Prostate gland (tissue), 2 donors: Measurements from ENCODE around the gene OR10G6. TPM values are rescaled to one million over a fixed set of nuclear protein-coding genes. Genes with fewer than 3 reads are reported as not detected.

Source experiments
- DNase-seq: peaks from one replicate; pipeline ENCODE4 v3.0.0-alpha.2; 2019; ENCODE audit warnings: low spot score
- H3K27ac ChIP-seq, 2 donors: fragments of 200-600 bp; sonication (generic); 2 replicates each; pipeline ENCODE4 v1.5.1; 2017 to 2019
- H3K27me3 ChIP-seq: fragments of 200-600 bp; sonication (generic); replicated peaks from 2 replicates; pipeline ENCODE4 v1.5.1; 2019; ENCODE audit not compliant: insufficient read depth
- H3K36me3 ChIP-seq, 2 donors: fragments of 200-600 bp; sonication (generic); 1 replicate in 1 of 2; 2 replicates in 1 of 2; pipeline versions ENCODE4 v1.5.1 to v1.8.1; 2017 to 2019
- H3K4me1 ChIP-seq: fragments of 200-600 bp; sonication (generic); replicated peaks from 2 replicates; pipeline ENCODE4 v1.5.1; 2019
- H3K4me3 ChIP-seq, 2 donors: fragments of 200-600 bp; sonication (generic); 2 replicates each; pipeline ENCODE4 v1.5.1; 2017 to 2019
- H3K9me3 ChIP-seq: fragments of 200-600 bp; sonication (generic); 2 replicates; pipeline ENCODE4 v1.5.1; 2017
- POLR2A ChIP-seq: fragments of 450-650 bp; IDR thresholded peaks from one replicate; pipeline ENCODE4 v1.6.1; 2016; ENCODE audit warnings: antibody characterized with exemption, mild to moderate bottlenecking
- POLR2AphosphoS5 ChIP-seq: sonication (generic); formaldehyde crosslinking; IDR thresholded peaks from one replicate; pipeline ENCODE4 v1.6.1; 2017; ENCODE audit warnings: antibody characterized with exemption
- WGBS: methylation state at CpG from one replicate; pipeline ENCODE4 v1.1.5; 2018; 5-methylcytosine and 5-hydroxymethylcytosine counted together
- intact Hi-C: fragments of 100-400 bp; cut with DNase I; formaldehyde crosslinking; loops from one replicate; pipeline ENCODE4 v1.14.2; 2022
- total RNA-seq, 2 donors: library from RNA; depleted of rRNA; stranded (reverse); fragments of >200 nt; gene quantifications; one replicate each; pipeline ENCODE4 v1.1.0, GENCODE V29; 2016
- TF ChIP-seq, protein P1 (sequence below), 4 experiments: fragments of 200-600 bp in 2 of 4; fragments of 450-650 bp in 2 of 4; sonication (generic) in 2 of 4; IDR thresholded peaks; 1 replicate in 3 of 4; 2 replicates in 1 of 4; pipeline ENCODE4 v1.5.1; 2016 to 2019; ENCODE audit warnings: antibody characterized with exemption in 4 of 4, mild to moderate bottlenecking in 2 of 4, moderate library complexity in 2 of 4

OR10G6 gene
- total RNA-seq, 2 donors from 2014 or later, result not detected

GRCh38 chr11:123976770-123977560 is 18.0 kb downstream of the OR10G6 start:
- intact Hi-C loops, result no loop called here
- 90% methylated on average over 18 of the region's 18 CpGs for WGBS
- H3K4me1 ChIP-seq, result no peaks in the 10 kb centered on the region
- no peak overlapping the region for H3K27ac ChIP-seq
- H3K4me3 ChIP-seq, result no peak overlapping the region
- TF ChIP-seq POLR2AphosphoS5, result no peak
- TF ChIP-seq, protein P1, sequence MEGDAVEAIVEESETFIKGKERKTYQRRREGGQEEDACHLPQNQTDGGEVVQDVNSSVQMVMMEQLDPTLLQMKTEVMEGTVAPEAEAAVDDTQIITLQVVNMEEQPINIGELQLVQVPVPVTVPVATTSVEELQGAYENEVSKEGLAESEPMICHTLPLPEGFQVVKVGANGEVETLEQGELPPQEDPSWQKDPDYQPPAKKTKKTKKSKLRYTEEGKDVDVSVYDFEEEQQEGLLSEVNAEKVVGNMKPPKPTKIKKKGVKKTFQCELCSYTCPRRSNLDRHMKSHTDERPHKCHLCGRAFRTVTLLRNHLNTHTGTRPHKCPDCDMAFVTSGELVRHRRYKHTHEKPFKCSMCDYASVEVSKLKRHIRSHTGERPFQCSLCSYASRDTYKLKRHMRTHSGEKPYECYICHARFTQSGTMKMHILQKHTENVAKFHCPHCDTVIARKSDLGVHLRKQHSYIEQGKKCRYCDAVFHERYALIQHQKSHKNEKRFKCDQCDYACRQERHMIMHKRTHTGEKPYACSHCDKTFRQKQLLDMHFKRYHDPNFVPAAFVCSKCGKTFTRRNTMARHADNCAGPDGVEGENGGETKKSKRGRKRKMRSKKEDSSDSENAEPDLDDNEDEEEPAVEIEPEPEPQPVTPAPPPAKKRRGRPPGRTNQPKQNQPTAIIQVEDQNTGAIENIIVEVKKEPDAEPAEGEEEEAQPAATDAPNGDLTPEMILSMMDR (IDR thresholded peaks at IDR 0.05), result no peak
- no peak for TF ChIP-seq POLR2A
- H3K27me3 ChIP-seq, result no peaks in the 10 kb centered on the region
- H3K36me3 ChIP-seq, result no peaks in the 10 kb centered on the region
- no peak for DNase-seq
- no peaks in the 10 kb centered on the region for H3K9me3 ChIP-seq

DNA sequence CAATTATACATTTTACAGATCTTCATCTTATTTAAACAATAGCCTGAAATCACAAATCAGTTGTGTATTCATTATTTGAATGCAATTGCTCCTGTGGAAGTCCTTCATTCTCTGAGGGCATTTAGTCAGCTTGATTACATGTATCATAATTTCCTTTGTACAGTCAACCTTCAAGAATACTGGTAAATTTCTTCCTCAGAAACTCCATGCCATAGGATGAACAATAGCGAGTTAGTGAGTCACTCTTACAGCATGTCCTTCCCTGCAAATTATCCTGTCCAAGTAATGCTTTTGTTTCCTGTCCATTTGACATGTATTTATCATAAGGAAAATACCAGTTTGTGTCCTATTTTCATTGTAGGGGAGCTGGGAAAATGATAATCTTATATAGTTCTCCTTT is 21.1 kb downstream of the OR10G6 start:
- no peak overlapping the region for H3K27ac ChIP-seq
- intact Hi-C loops, result no loop called here
- no peak overlapping the region for H3K4me3 ChIP-seq
- DNase-seq, result no peak
- no peaks in the 10 kb centered on the region for H3K4me1 ChIP-seq
- H3K9me3 ChIP-seq, result no peaks in the 10 kb centered on the region
- TF ChIP-seq POLR2AphosphoS5 (no peak), POLR2A (no peak)
- TF ChIP-seq, protein P1 (IDR thresholded peaks at IDR 0.05), result no peak
- no peaks in the 10 kb centered on the region for H3K36me3 ChIP-seq
- no peaks in the 10 kb centered on the region for H3K27me3 ChIP-seq
- 85% methylated on average over 1 of the region's 1 CpG for WGBS

GRCh38 chr11:123956752-123957151 is 38.2 kb downstream of the OR10G6 start:
- Histone ChIP-seq H3K4me1 (no peaks in the 10 kb centered on the region), H3K27ac (no peak overlapping the region), H3K4me3 (no peak overlapping the region), H3K27me3 (no peaks in the 10 kb centered on the region), H3K9me3 (no peaks in the 10 kb centered on the region), H3K36me3 (no peaks in the 10 kb centered on the region)
- DNase-seq, result no peak
- intact Hi-C loops, result no loop called here
- TF ChIP-seq, protein P1 (IDR thresholded peaks at IDR 0.05), result no peak
- no peak for TF ChIP-seq POLR2AphosphoS5
- no peak for TF ChIP-seq POLR2A

DNA sequence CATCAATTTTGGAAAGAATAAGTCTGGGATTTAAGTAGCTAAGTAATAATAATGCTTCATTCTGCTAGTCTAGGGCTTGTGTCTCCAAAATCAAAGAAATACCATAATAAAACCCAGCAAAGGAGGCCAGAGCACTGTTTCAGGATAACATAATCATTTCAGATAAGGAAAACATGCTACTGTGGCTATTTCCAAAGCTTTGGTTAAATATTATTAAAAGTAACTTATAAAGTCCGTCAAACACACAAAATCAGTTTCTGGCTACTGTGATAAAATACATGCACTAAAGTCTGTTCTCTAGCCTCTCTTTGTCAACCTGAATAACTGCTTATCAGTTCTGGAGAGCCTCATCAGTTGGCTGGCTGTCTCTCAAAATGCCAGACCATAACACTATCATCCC is 49.8 kb downstream of the OR10G6 start:
- no peaks in the 10 kb centered on the region for H3K36me3 ChIP-seq
- no peak overlapping the region for H3K4me3 ChIP-seq
- no peaks in the 10 kb centered on the region for H3K4me1 ChIP-seq
- no peaks in the 10 kb centered on the region for H3K27me3 ChIP-seq
- no peak for DNase-seq
- no peaks in the 10 kb centered on the region for H3K9me3 ChIP-seq
- WGBS, result 28% methylated on average over 1 of the region's 1 CpG
- TF ChIP-seq POLR2A, result no peak
- TF ChIP-seq POLR2AphosphoS5, result no peak
- TF ChIP-seq, protein P1 (IDR thresholded peaks at IDR 0.05), result no peak
- H3K27ac ChIP-seq, result no peak overlapping the region
- intact Hi-C loops, result no loop called here

Other genes starting within 250 kb of the OR10G6 start
- gene OR6X1, start 240.6 kb downstream of the OR10G6 start, total RNA-seq, result not detected
- not detected for gene OR6M1, start 188.8 kb downstream of the OR10G6 start, total RNA-seq
- gene TMEM225, start 109.5 kb downstream of the OR10G6 start, total RNA-seq, result 1 to 10 TPM in 1 of 2 donors, not detected in 1; 1.2 TPM
- gene OR8D4, start 93.0 kb downstream of the OR10G6 start, total RNA-seq, result 1 to 10 TPM in 1 of 2 donors, not detected in 1; 1.5 TPM
- not detected for gene OR4D5, start 55.5 kb downstream of the OR10G6 start, total RNA-seq
- gene OR6T1, start 51.3 kb downstream of the OR10G6 start, total RNA-seq, result not detected
- not detected for gene OR10S1, start 17.4 kb downstream of the OR10G6 start, total RNA-seq
- under 1 TPM in 1 of 2 donors, not detected in 1; 0.40 TPM for gene OR10G4, start 17.8 kb upstream of the OR10G6 start, total RNA-seq
- not detected for gene OR10G9, start 27.9 kb upstream of the OR10G6 start, total RNA-seq
- gene OR10G8, start 31.6 kb upstream of the OR10G6 start, total RNA-seq, result under 1 TPM in 1 of 2 donors, not detected in 1; 0.57 TPM
- gene OR10G7, start 46.2 kb upstream of the OR10G6 start, total RNA-seq, result not detected
- gene VWA5A, start 120.3 kb upstream of the OR10G6 start, total RNA-seq, result 10 to 100 TPM; 23.3 to 28.9 TPM
- gene OR10D3, start 188.2 kb upstream of the OR10G6 start, total RNA-seq, result not detected
- not detected for gene OR8G1, start 245.9 kb upstream of the OR10G6 start, total RNA-seq